Activated naive CD4-positive, alpha-beta T cell treated with anti-CD3 and anti-CD28 coated beads, Interleukin-2, amount 10 ng/mL, durations not matched to agents 7 days and 5 days (primary cell): Measurements from ENCODE around the gene NKAIN2.
"Not testable (repeated sequence)": the region's sequence is repeated elsewhere in the genome, so short reads cannot be mapped to it uniquely, and the experiment has no call there.

Experiments used
- CTCF ChIA-PET: fragments of 350-600 bp; sonication (Branson Sonifier 250); formaldehyde crosslinking; loops from one replicate; lab custom pipeline; 2021; ENCODE audit warnings: antibody characterized with exemption; lab: Charles Lee
- DNase-seq: peaks from one replicate; pipeline ENCODE4 v3.0.0-alpha.2; 2020
- H3K27ac Mint-ChIP-seq: one replicate; pipeline ENCODE4 v1.8.0; 2021; ENCODE audit warnings: mild to moderate bottlenecking, moderate library complexity, mixed read lengths
- H3K27me3 Mint-ChIP-seq: one replicate; pipeline ENCODE4 v1.8.0; 2021; ENCODE audit warnings: mild to moderate bottlenecking, mixed read lengths
- H3K36me3 Mint-ChIP-seq: one replicate; pipeline ENCODE4 v1.8.0; 2021; ENCODE audit warnings: mixed read lengths
- H3K4me1 Mint-ChIP-seq: one replicate; pipeline ENCODE4 v1.8.0; 2021; ENCODE audit warnings: mixed read lengths
- H3K4me3 Mint-ChIP-seq: one replicate; pipeline ENCODE4 v1.8.0; 2021; ENCODE audit warnings: mild to moderate bottlenecking, moderate library complexity, mixed read lengths
- H3K9me3 Mint-ChIP-seq: one replicate; pipeline ENCODE4 v1.8.0; 2021; ENCODE audit warnings: mixed read lengths

Gene NKAIN2

DNA sequence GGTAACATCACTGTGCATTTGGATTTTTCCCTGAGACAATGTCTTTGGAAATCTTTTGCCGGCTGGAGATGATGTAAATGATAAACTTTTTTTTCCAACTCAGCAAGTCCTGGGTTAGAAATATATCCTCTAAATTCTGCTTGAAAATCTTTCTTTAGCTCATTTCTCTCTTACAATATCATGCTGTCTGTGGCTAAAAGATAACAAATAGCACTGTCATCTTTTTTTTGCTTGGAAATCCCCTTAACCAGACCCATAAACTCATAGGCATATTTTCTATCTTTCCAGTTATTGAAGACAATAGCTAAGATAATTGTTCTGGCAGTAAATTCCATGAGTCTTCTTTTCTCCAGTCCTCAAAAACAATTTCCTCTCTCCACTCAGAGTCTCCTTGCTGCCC, 481.5 kb downstream of the NKAIN2 start:
- no peak for DNase-seq
- Mint-ChIP-seq H3K9me3 (no peaks in the 10 kb centered on the region), H3K27ac (no peak overlapping the region), H3K36me3 (no peaks in the 10 kb centered on the region), H3K27me3 (no peaks in the 10 kb centered on the region), H3K4me1 (no peaks in the 10 kb centered on the region), H3K4me3 (no peak overlapping the region)
- CTCF ChIA-PET: no interaction called here

DNA sequence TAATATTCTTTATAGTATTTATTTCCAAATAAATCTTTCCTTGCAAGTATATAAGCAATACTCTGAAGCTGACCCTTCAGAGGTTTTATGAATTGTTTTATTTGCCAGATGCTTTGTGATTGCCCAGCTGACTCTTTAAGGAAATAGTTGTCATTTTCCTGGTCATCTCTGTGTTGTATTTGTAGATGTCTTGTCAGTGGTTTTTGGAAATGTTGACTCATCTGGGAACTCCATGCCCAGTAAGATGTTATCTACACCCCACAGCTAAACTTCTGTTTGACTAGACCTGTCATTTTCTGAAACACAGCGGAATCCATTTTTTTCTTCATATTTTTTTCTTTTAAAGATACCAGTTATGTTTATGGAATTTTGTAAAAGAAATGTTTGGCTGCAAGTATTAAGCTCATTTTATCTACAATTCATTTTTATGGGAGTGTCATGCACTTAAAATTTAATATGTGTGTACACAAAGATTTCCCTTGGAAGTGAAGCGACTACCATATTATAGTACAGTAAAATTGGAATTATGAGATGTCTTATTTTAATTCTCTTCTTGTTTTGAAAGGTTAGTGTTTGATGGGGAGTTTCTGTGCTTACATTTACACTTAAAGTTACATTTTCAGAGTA, 491.0 kb downstream of the NKAIN2 start:
- Mint-ChIP-seq H3K9me3 (no peaks in the 10 kb centered on the region), H3K27me3 (no peaks in the 10 kb centered on the region)
- CTCF ChIA-PET: no interaction called here

GRCh38 chr6:124297507-124297906, 493.8 kb downstream of the NKAIN2 start:
- no peaks in the 10 kb centered on the region for H3K36me3 Mint-ChIP-seq
- H3K4me1 Mint-ChIP-seq: no peaks in the 10 kb centered on the region
- H3K27ac Mint-ChIP-seq: no peak overlapping the region
- no peak for DNase-seq
- no peaks in the 10 kb centered on the region for H3K9me3 Mint-ChIP-seq
- no peaks in the 10 kb centered on the region for H3K27me3 Mint-ChIP-seq
- CTCF ChIA-PET: no interaction called here
- H3K4me3 Mint-ChIP-seq: no peak overlapping the region

More for the DNA sequence above, 491.0 kb downstream of the NKAIN2 start:
- H3K4me3 Mint-ChIP-seq: no peak overlapping the region
- DNase-seq: no peak
- no peaks in the 10 kb centered on the region for H3K4me1 Mint-ChIP-seq
- no peaks in the 10 kb centered on the region for H3K36me3 Mint-ChIP-seq
- no peak overlapping the region for H3K27ac Mint-ChIP-seq

GRCh38 chr6:124298730-124299129, 495.1 kb downstream of the NKAIN2 start:
- no peaks in the 10 kb centered on the region for H3K4me1 Mint-ChIP-seq
- no peaks in the 10 kb centered on the region for H3K9me3 Mint-ChIP-seq
- no peak overlapping the region for H3K4me3 Mint-ChIP-seq
- no peaks in the 10 kb centered on the region for H3K36me3 Mint-ChIP-seq
- CTCF ChIA-PET: no interaction called here
- no peaks in the 10 kb centered on the region for H3K27me3 Mint-ChIP-seq
- no peak overlapping the region for H3K27ac Mint-ChIP-seq
- no peak for DNase-seq

- H3K27me3 Mint-ChIP-seq, H3K36me3 Mint-ChIP-seq, CTCF ChIA-PET, H3K4me1 Mint-ChIP-seq, H3K27ac Mint-ChIP-seq, DNase-seq, H3K9me3 Mint-ChIP-seq, H3K4me3 Mint-ChIP-seq: not testable (repeated sequence)
Measured at GRCh38 chr6:124300907-124301306, 497.2 kb downstream of the NKAIN2 start.

- DNase-seq: no peak
- CTCF ChIA-PET: no interaction called here
- no peak overlapping the region for H3K4me3 Mint-ChIP-seq
- H3K27ac Mint-ChIP-seq: no peak overlapping the region
- no peaks in the 10 kb centered on the region for H3K27me3 Mint-ChIP-seq
- no peaks in the 10 kb centered on the region for H3K9me3 Mint-ChIP-seq
- no peaks in the 10 kb centered on the region for H3K4me1 Mint-ChIP-seq
- H3K36me3 Mint-ChIP-seq: no peaks in the 10 kb centered on the region
Measured at GRCh38 chr6:124303971-124304370, 500.3 kb downstream of the NKAIN2 start.

DNA sequence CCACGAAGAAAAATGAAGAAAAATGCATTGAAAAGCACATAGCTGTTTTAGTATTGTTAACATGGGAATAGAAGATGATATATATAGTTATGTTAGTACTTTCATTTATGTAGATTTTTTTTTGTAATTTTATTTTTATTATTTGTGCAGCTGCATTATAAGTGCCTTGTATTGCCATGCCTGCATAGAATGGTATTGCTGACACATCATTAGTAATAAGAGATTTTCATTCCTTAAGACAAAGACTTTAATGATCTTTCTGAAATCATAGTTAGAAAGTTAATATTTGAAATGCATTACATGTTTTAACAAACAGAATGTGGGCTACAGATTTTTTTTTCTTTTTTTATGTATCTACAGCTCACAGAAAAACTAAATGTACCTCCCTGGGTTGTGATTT, 506.5 kb downstream of the NKAIN2 start:
- Mint-ChIP-seq H3K9me3 (no peaks in the 10 kb centered on the region), H3K27ac (no peak overlapping the region), H3K36me3 (no peaks in the 10 kb centered on the region), H3K4me3 (no peak overlapping the region), H3K27me3 (no peaks in the 10 kb centered on the region), H3K4me1 (no peaks in the 10 kb centered on the region)
- CTCF ChIA-PET: no interaction called here
- no peak for DNase-seq

- Mint-ChIP-seq H3K27me3 (no peaks in the 10 kb centered on the region), H3K4me1 (no peaks in the 10 kb centered on the region), H3K27ac (no peak overlapping the region), H3K36me3 (no peaks in the 10 kb centered on the region), H3K4me3 (no peak overlapping the region), H3K9me3 (no peaks in the 10 kb centered on the region)
- no peak for DNase-seq
- CTCF ChIA-PET: no interaction called here
Measured at GRCh38 chr6:124319410-124319809, 515.7 kb downstream of the NKAIN2 start.

GRCh38 chr6:124324237-124324636, 520.6 kb downstream of the NKAIN2 start:
- DNase-seq: no peak
- H3K27me3 Mint-ChIP-seq: no peaks in the 10 kb centered on the region
- H3K27ac Mint-ChIP-seq: no peak overlapping the region
- CTCF ChIA-PET: no interaction called here
- no peaks in the 10 kb centered on the region for H3K4me1 Mint-ChIP-seq
- H3K36me3 Mint-ChIP-seq: no peaks in the 10 kb centered on the region
- no peak overlapping the region for H3K4me3 Mint-ChIP-seq
- H3K9me3 Mint-ChIP-seq: no peaks in the 10 kb centered on the region

GRCh38 chr6:124330197-124330596, 526.5 kb downstream of the NKAIN2 start:
- no peak for DNase-seq
- no peak overlapping the region for H3K4me3 Mint-ChIP-seq
- CTCF ChIA-PET: no interaction called here
- peaks cover 2% of the 10 kb centered on the region for H3K9me3 Mint-ChIP-seq
- H3K36me3 Mint-ChIP-seq: no peaks in the 10 kb centered on the region
- no peak overlapping the region for H3K27ac Mint-ChIP-seq
- no peaks in the 10 kb centered on the region for H3K4me1 Mint-ChIP-seq
- H3K27me3 Mint-ChIP-seq: no peaks in the 10 kb centered on the region

DNA sequence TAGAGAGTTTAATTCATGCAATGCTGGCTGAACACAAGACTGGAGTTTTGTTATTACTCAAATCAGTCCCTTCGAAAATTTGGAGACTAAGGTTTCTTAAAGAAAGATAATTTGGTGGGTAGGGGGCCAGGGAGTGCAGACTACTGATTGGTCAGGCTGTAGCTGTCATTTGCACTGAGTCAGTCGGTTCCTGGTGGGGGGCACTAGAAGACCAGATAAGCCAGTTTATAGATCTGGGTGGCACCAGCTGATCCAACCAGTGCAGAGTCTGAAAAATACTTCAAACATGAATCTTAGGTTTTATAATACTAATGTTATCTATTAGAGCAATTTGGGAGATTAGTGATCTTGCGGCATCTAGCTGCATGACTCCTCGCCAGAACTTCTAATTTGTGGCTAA, 530.7 kb downstream of the NKAIN2 start:
- peaks cover 2% of the 10 kb centered on the region for H3K9me3 Mint-ChIP-seq
- CTCF ChIA-PET: no interaction called here
- no peaks in the 10 kb centered on the region for H3K27me3 Mint-ChIP-seq
- H3K27ac Mint-ChIP-seq: no peak overlapping the region
- no peak overlapping the region for H3K4me3 Mint-ChIP-seq
- no peaks in the 10 kb centered on the region for H3K36me3 Mint-ChIP-seq
- no peak for DNase-seq
- H3K4me1 Mint-ChIP-seq: no peaks in the 10 kb centered on the region

DNA sequence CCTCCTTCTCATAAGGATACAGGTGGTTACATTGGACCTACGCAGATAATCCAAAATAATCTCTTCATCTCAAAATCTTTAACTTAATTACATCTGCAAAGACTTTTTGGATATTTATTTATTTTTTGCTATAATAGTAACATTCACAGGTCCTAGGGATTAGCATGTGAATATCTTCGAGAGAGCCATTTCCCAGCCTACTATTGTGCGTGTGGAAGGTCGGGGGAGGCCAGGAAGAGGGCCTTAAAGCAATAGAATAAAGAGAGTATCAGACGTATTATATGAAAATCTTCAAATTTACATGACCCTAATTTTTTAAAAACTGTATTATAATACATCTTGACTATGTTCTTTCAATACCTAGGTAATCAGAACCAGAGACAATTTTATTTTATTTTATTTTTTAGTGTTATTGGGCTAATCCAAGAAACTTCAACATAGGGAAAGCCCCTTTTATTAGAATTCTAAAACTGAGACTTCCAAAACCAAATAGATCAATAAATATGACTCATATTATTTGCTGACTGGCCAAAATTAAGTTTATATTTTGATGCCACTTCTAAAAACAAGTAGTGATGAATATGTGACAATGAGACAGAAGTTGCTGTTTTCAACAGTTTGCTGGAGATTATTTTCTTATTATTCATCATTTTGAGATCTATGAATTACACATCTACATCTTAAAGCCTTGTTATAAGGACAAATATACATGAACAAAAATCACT, 536.1 kb downstream of the NKAIN2 start:
- Mint-ChIP-seq H3K36me3 (no peaks in the 10 kb centered on the region), H3K4me1 (no peaks in the 10 kb centered on the region), H3K4me3 (no peak overlapping the region), H3K27ac (no peak overlapping the region), H3K9me3 (no peaks in the 10 kb centered on the region), H3K27me3 (no peaks in the 10 kb centered on the region)
- CTCF ChIA-PET: no interaction called here
- no peak for DNase-seq

DNA sequence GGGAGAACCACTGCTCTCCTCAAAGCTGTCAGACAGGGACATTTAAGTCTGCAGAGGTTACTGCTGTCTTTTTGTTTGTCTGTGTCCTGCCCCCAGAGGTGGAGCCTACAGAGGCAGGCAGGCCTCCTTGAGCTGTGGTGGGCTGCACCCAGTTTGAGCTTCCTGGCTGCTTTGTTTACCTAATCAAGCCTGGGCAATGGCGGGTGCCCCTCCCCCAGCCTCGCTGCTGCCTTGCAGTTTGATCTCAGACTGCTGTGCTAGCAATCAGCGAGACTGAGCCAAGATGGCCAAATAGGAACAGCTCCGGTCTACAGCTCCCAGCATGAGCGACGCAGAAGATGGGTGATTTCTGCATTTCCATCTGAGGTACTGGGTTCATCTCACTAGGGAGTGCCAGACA, 544.7 kb downstream of the NKAIN2 start:
- H3K27me3 Mint-ChIP-seq, DNase-seq, H3K36me3 Mint-ChIP-seq, H3K4me3 Mint-ChIP-seq, H3K9me3 Mint-ChIP-seq, H3K4me1 Mint-ChIP-seq, CTCF ChIA-PET, H3K27ac Mint-ChIP-seq: not testable (repeated sequence)

GRCh38 chr6:124355146-124355545, 551.5 kb downstream of the NKAIN2 start:
- CTCF ChIA-PET: no interaction called here
- H3K36me3 Mint-ChIP-seq: no peaks in the 10 kb centered on the region
- H3K4me1 Mint-ChIP-seq: no peaks in the 10 kb centered on the region
- no peak overlapping the region for H3K4me3 Mint-ChIP-seq
- no peak for DNase-seq
- no peaks in the 10 kb centered on the region for H3K27me3 Mint-ChIP-seq
- H3K9me3 Mint-ChIP-seq: peaks cover 7% of the 10 kb centered on the region
- no peak overlapping the region for H3K27ac Mint-ChIP-seq

DNA sequence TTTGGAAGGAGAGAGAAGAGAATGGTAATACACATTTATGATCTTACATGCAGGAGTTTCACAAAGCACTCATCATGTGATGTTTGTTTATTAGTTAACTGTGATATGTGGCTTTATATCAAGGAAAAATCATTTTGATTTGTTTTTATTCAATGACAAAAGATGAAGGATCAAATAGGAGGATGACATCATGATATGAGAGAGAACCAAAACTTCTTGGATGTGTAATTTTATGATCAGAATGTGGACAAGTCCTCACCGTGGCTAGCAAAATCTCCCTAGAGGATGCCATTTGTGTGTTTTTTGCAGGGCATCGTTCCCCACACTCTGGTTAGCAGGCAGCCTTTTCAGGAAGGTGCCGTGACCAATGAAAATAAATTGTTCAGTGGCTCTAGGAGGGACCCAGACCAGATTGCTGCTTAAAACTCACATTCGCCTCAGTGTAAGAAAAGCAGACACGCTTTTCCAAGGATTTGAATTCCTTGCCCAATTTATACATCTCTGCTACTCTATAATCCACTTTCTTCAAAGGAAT, 552.7 kb downstream of the NKAIN2 start:
- CTCF ChIA-PET: no interaction called here
- H3K36me3 Mint-ChIP-seq: no peaks in the 10 kb centered on the region
- DNase-seq: no peak
- no peaks in the 10 kb centered on the region for H3K4me1 Mint-ChIP-seq
- H3K4me3 Mint-ChIP-seq: no peak overlapping the region
- H3K9me3 Mint-ChIP-seq: peaks cover 7% of the 10 kb centered on the region
- no peaks in the 10 kb centered on the region for H3K27me3 Mint-ChIP-seq
- no peak overlapping the region for H3K27ac Mint-ChIP-seq
